Left ventricle myocardium inferior (tissue), 1 donor: ENCODE measurements around the gene PAQR7. TPM values are rescaled to one million over a fixed set of nuclear protein-coding genes. Genes with fewer than 3 reads are reported as not detected.

Source experiments
- DNase-seq: peaks from one replicate; pipeline ENCODE4 v3.0.0-alpha.2; 2020
- H3K27ac ChIP-seq: fragments of 200-600 bp; replicated peaks from 2 replicates; pipeline ENCODE4 v1.8.0; 2021
- H3K27me3 ChIP-seq: fragments of 200-600 bp; 2 replicates; pipeline ENCODE4 v1.8.0; 2021; ENCODE audit warnings: low read depth
- H3K36me3 ChIP-seq: fragments of 200-600 bp; 2 replicates; pipeline ENCODE4 v1.8.0; 2021
- H3K4me1 ChIP-seq: fragments of 200-600 bp; 2 replicates; pipeline ENCODE4 v1.8.0; 2021
- H3K4me3 ChIP-seq: fragments of 200-600 bp; 2 replicates; pipeline ENCODE4 v1.8.0; 2021; ENCODE audit warnings: mild to moderate bottlenecking, moderate library complexity
- H3K9me3 ChIP-seq: fragments of 200-600 bp; replicated peaks from 2 replicates; pipeline ENCODE4 v1.8.0; 2021
- CTCF ChIP-seq: fragments of 200-600 bp; IDR thresholded peaks from 2 replicates; pipeline ENCODE4 v1.8.0; 2021; ENCODE audit warnings: antibody characterized with exemption, mild to moderate bottlenecking, borderline replicate concordance
- intact Hi-C: fragments of 100-400 bp; cut with micrococcal nuclease; formaldehyde crosslinking; loops from one replicate; pipeline ENCODE4 v1.11.0; 2022
- total RNA-seq: library from RNA; stranded (reverse); fragmentation: NEBNext Ultra II Directional; extraction: Animal tissue kit (Norgen Biotek cat#: 25700); gene quantifications from one replicate; pipeline ENCODE4 v1.2.1, GENCODE V29; 2021
- donor health status: DM: no; HTN: yes; CAD: no; lungs with severe emphysema.

PAQR7 gene
- total RNA-seq, 1 donor from 2014 or later = 1.9 TPM

- Histone ChIP-seq H3K27me3 (no peaks in the 10 kb centered on the region), H3K27ac (no peak overlapping the region), H3K4me3 (no peak overlapping the region), H3K36me3 (no peaks in the 10 kb centered on the region), H3K9me3 (no peaks in the 10 kb centered on the region), H3K4me1 (peaks cover 29% of the 10 kb centered on the region)
- no peak for TF ChIP-seq CTCF
- no peak for DNase-seq
- intact Hi-C loops = no loop called here
Measured at GRCh38 chr1:25876693-25877077, 1.2 kb upstream of the PAQR7 start.

- peaks cover 35% of the 10 kb centered on the region for H3K4me1 ChIP-seq
- H3K36me3 ChIP-seq = no peaks in the 10 kb centered on the region
- intact Hi-C loops = no loop called here
- H3K27me3 ChIP-seq = no peaks in the 10 kb centered on the region
- no peak for TF ChIP-seq CTCF
- H3K9me3 ChIP-seq = no peaks in the 10 kb centered on the region
- peak overlapping the region; percentile 74 for H3K4me3 ChIP-seq
- H3K27ac ChIP-seq = peak overlapping the region; percentile 69
- DNase-seq = no peak
Measured at GRCh38 chr1:25875856-25876692, 566 bp upstream of the PAQR7 start.

- H3K36me3 ChIP-seq = no peaks in the 10 kb centered on the region
- no peaks in the 10 kb centered on the region for H3K9me3 ChIP-seq
- intact Hi-C loops = no loop called here
- H3K4me3 ChIP-seq = peak overlapping the region; percentile 74
- H3K27me3 ChIP-seq = no peaks in the 10 kb centered on the region
- no peak for TF ChIP-seq CTCF
- H3K27ac ChIP-seq = peak overlapping the region; percentile 69
- DNase-seq = no peak
- peaks cover 38% of the 10 kb centered on the region for H3K4me1 ChIP-seq
Measured at GRCh38 chr1:25874635-25875153, 814 bp downstream of the PAQR7 start.

GRCh38 chr1:25874209-25874608 is 1.3 kb downstream of the PAQR7 start:
- TF ChIP-seq CTCF = no peak
- H3K4me3 ChIP-seq = peak overlapping the region; percentile 74
- intact Hi-C loops = no loop called here
- H3K4me1 ChIP-seq = peaks cover 38% of the 10 kb centered on the region
- no peaks in the 10 kb centered on the region for H3K27me3 ChIP-seq
- no peak for DNase-seq
- no peaks in the 10 kb centered on the region for H3K9me3 ChIP-seq
- peak overlapping the region; percentile 69 for H3K27ac ChIP-seq
- H3K36me3 ChIP-seq = no peaks in the 10 kb centered on the region

- Histone ChIP-seq H3K36me3 (no peaks in the 10 kb centered on the region), H3K9me3 (no peaks in the 10 kb centered on the region), H3K4me3 (no peak overlapping the region), H3K27ac (no peak overlapping the region), H3K27me3 (no peaks in the 10 kb centered on the region), H3K4me1 (peaks cover 38% of the 10 kb centered on the region)
- intact Hi-C loops = no loop called here
- no peak for TF ChIP-seq CTCF
- no peak for DNase-seq
Measured at GRCh38 chr1:25873120-25873519, 2.4 kb downstream of the PAQR7 start.
